Endometrial microvascular endothelial cells (primary cell): ENCODE data around the gene ZNF830. TPM values are rescaled to one million over a fixed set of nuclear protein-coding genes. Genes with fewer than 3 reads are reported as not detected.
"Not testable (repeated sequence)": the region's sequence is repeated elsewhere in the genome, so short reads cannot be mapped to it uniquely, and the experiment has no call there.

Experiments
- in situ Hi-C: cut with HindIII; loops from 2 replicates; pipeline ENCODE4 v1.10.0; 2017; ENCODE audit warnings: low sequenced_read_pairs, low pct_unique_long_range_greater_than_20kb; ENCODE audit errors: inconsistent ontology term
- total RNA-seq: library from RNA; depleted of rRNA; stranded (reverse); fragments of >200 nt; gene quantifications from one replicate; pipeline ENCODE4 v1.2.3, GENCODE V29; 2015; ENCODE audit errors: inconsistent ontology term

ZNF830 gene
- total RNA-seq, 1 donor from 2014 or later, result 12.5 TPM

GRCh38 chr17:34988644-34989043 lies 27.3 kb downstream of the ZNF830 start:
- in situ Hi-C loops, result no loop called here

GRCh38 chr17:34989473-34989872 lies 28.1 kb downstream of the ZNF830 start:
- in situ Hi-C loops, result no loop called here

GRCh38 chr17:34990921-34991365 lies 29.6 kb downstream of the ZNF830 start:
- in situ Hi-C loops, result no loop called here

GRCh38 chr17:34991606-34992005 lies 30.3 kb downstream of the ZNF830 start:
- in situ Hi-C loops, result no loop called here

GRCh38 chr17:34993031-34993430 lies 31.7 kb downstream of the ZNF830 start:
- in situ Hi-C loops, result no loop called here

GRCh38 chr17:34996422-34997285 lies 35.3 kb downstream of the ZNF830 start:
- in situ Hi-C loops, result no loop called here

- in situ Hi-C loops, result no loop called here
These were observed 36.1 kb downstream of the ZNF830 start for GRCh38 chr17:34997355-34997862.

- in situ Hi-C loops, result no loop called here
These were observed 36.9 kb downstream of the ZNF830 start for GRCh38 chr17:34998205-34998604.

- in situ Hi-C loops, result no loop called here
These were observed 38.1 kb downstream of the ZNF830 start for GRCh38 chr17:34999456-34999855.

GRCh38 chr17:35000965-35001364 lies 39.6 kb downstream of the ZNF830 start:
- in situ Hi-C loops, result not testable (repeated sequence)

- in situ Hi-C loops, result no loop called here
These were observed 40.2 kb downstream of the ZNF830 start for GRCh38 chr17:35001549-35001948.

GRCh38 chr17:35002876-35003551 lies 41.7 kb downstream of the ZNF830 start:
- in situ Hi-C loops, result no loop called here

- in situ Hi-C loops, result no loop called here
These were observed 42.4 kb downstream of the ZNF830 start for GRCh38 chr17:35003778-35004177.

GRCh38 chr17:35006345-35006744 lies 45.0 kb downstream of the ZNF830 start:
- in situ Hi-C loops, result no loop called here

GRCh38 chr17:35006961-35007360 lies 45.6 kb downstream of the ZNF830 start:
- in situ Hi-C loops, result no loop called here

GRCh38 chr17:35010093-35010492 lies 48.8 kb downstream of the ZNF830 start:
- in situ Hi-C loops, result no loop called here

- in situ Hi-C loops, result no loop called here
These were observed 50.4 kb downstream of the ZNF830 start for GRCh38 chr17:35011671-35012216.
